ENCODE results near the gene FGF14.
"Not testable (repeated sequence)": the region's sequence is repeated elsewhere in the genome, so short reads cannot be mapped to it uniquely, and the experiment has no call there.

Gene FGF14

GRCh38 chr13:102028206-102028605 lies 373.6 kb downstream of the FGF14 start:
- DNase-seq, result no peak

- DNase-seq, result no peak
These were observed 380.1 kb downstream of the FGF14 start for GRCh38 chr13:102021777-102022176.

- DNase-seq, result no peak
These were observed 381.1 kb downstream of the FGF14 start for GRCh38 chr13:102020611-102021216.

- DNase-seq, result no peak
These were observed 383.1 kb downstream of the FGF14 start for GRCh38 chr13:102018716-102019115.

- no peak for DNase-seq
These were observed 384.6 kb downstream of the FGF14 start for GRCh38 chr13:102017248-102017647.

- DNase-seq, result no peak
These were observed 389.3 kb downstream of the FGF14 start for GRCh38 chr13:102012299-102013293.

- DNase-seq, result not testable (repeated sequence)
These were observed 390.4 kb downstream of the FGF14 start for GRCh38 chr13:102011455-102011854.

- DNase-seq, result no peak
These were observed 397.8 kb downstream of the FGF14 start for GRCh38 chr13:102003848-102004570.

- no peak for DNase-seq
These were observed 399.6 kb downstream of the FGF14 start for GRCh38 chr13:102002287-102002686.

GRCh38 chr13:102000764-102001163 lies 401.1 kb downstream of the FGF14 start:
- DNase-seq, result no peak

- DNase-seq, result no peak
These were observed 403.7 kb downstream of the FGF14 start for GRCh38 chr13:101998129-101998528.

GRCh38 chr13:101996954-101997353 lies 404.9 kb downstream of the FGF14 start:
- no peak for DNase-seq

- no peak for DNase-seq
These were observed 412.0 kb downstream of the FGF14 start for GRCh38 chr13:101989798-101990350.

- no peak for DNase-seq
These were observed 413.7 kb downstream of the FGF14 start for GRCh38 chr13:101988140-101988539.

- DNase-seq, result no peak
These were observed 415.5 kb downstream of the FGF14 start for GRCh38 chr13:101986316-101986715.

GRCh38 chr13:101985321-101985720 lies 416.5 kb downstream of the FGF14 start:
- no peak for DNase-seq

- no peak for DNase-seq
These were observed 418.9 kb downstream of the FGF14 start for GRCh38 chr13:101982903-101983302.

- DNase-seq, result no peak
These were observed 422.0 kb downstream of the FGF14 start for GRCh38 chr13:101979825-101980224.

GRCh38 chr13:101978552-101979315 lies 423.1 kb downstream of the FGF14 start:
- no peak for DNase-seq

GRCh38 chr13:101977475-101977874 lies 424.4 kb downstream of the FGF14 start:
- no peak for DNase-seq

GRCh38 chr13:101972191-101972590 lies 429.7 kb downstream of the FGF14 start:
- no peak for DNase-seq

- DNase-seq, result no peak
These were observed 431.5 kb downstream of the FGF14 start for GRCh38 chr13:101970341-101970740.
